ENCODE results near the gene AMOT.
"Not testable (repeated sequence)": the region's sequence is repeated elsewhere in the genome, so short reads cannot be mapped to it uniquely, and the experiment has no call there.

The AMOT gene, protein sequence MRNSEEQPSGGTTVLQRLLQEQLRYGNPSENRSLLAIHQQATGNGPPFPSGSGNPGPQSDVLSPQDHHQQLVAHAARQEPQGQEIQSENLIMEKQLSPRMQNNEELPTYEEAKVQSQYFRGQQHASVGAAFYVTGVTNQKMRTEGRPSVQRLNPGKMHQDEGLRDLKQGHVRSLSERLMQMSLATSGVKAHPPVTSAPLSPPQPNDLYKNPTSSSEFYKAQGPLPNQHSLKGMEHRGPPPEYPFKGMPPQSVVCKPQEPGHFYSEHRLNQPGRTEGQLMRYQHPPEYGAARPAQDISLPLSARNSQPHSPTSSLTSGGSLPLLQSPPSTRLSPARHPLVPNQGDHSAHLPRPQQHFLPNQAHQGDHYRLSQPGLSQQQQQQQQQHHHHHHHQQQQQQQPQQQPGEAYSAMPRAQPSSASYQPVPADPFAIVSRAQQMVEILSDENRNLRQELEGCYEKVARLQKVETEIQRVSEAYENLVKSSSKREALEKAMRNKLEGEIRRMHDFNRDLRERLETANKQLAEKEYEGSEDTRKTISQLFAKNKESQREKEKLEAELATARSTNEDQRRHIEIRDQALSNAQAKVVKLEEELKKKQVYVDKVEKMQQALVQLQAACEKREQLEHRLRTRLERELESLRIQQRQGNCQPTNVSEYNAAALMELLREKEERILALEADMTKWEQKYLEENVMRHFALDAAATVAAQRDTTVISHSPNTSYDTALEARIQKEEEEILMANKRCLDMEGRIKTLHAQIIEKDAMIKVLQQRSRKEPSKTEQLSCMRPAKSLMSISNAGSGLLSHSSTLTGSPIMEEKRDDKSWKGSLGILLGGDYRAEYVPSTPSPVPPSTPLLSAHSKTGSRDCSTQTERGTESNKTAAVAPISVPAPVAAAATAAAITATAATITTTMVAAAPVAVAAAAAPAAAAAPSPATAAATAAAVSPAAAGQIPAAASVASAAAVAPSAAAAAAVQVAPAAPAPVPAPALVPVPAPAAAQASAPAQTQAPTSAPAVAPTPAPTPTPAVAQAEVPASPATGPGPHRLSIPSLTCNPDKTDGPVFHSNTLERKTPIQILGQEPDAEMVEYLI

DNA sequence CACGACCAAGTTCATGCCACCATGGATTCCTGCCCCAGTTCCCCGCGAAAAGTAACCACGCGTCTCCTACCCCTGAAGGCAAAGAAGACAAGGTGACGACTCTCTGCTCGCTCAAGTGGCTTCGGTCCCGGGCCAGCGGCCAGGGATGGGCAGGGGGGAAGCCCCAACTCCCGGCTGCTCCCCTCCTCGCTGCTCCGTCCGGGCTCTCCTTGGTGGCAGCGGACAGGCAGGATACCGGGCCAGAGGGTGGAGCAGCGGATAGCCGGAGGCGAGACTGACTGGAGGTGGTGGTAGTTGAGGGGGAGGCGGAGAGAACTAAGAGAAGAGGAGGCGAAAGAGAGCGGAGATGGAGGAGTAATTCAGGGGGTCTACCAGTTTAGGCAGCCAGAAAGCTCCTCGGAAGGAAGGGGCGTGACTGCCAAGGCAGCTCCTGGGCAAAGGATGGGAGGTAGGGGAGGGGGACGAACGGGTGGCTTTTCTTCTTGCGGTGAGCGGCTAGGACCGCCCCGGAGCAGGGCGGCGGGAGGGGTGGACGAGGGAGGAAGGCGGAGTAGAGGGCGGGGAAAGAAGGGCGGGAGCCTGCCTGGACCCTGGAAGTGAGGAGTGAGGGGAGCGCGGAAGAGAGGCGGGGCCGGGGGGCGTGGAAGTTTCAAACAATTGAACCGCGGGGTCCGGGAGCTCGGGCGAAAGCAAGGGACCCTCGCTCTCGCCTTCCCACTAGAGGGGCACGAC, at the start of gene AMOT:
TSS of gene AMOT (minus strand) at position 450 of the 732 bp plus-strand sequence. CDS start 17,705 bp downstream, outside the sequence.
- DNase-seq (ENCODE audit: low read depth, low spot score): peak; percentile 29

GRCh38 chrX:112889400-112889799, 48.8 kb upstream of the AMOT start:
- no peak for DNase-seq (ENCODE audit: low read depth, low spot score)

- DNase-seq (ENCODE audit: low read depth, low spot score): no peak
Measured at GRCh38 chrX:112888916-112889315, 48.3 kb upstream of the AMOT start.

DNA sequence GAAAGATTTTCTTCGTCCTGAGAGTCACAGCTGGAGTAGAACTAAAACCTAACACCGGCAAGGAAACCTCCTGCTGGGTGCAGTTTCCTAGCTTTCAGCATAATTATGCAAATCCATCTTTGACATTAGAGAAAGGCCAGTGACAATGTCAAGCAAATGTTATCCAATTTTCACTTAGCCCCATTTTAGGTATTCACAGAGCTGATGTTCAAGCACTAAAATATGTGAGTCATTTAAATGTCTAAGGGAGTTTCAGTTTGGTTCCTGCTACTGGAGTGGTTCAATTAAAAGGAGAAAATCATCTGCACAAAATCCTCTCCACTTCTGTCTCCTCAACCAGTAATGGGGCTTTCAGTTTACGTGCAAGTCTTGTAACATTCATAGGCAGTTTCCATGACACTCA, 37.1 kb upstream of the AMOT start:
- no peak for DNase-seq (ENCODE audit: low read depth, low spot score)

GRCh38 chrX:112874614-112875013, 34.0 kb upstream of the AMOT start:
- no peak for DNase-seq (ENCODE audit: low read depth, low spot score)

- DNase-seq (ENCODE audit: low read depth, low spot score): no peak
Measured at GRCh38 chrX:112874175-112874574, 33.5 kb upstream of the AMOT start.

DNA sequence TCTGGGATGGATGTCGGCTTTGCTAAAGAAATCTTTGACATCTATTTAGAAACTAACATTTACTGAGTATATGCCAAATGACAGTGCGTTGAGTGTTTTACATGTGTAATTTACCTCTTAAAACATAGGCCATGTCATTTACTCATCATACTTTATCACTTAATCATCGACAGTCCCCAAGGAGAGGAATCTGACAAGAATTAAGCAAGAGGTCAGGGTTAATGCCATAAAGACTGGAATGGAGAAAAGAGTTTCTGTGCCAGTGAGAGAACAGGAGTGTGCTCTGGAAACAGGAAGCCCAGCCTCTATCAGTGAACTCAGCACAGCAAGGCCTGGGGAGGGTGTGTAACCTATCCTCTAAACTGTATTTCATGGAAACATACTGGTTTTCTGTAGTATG, 28.0 kb upstream of the AMOT start:
- DNase-seq (ENCODE audit: low read depth, low spot score): no peak

- no peak for DNase-seq (ENCODE audit: low read depth, low spot score)
Measured at GRCh38 chrX:112867570-112867969, 26.9 kb upstream of the AMOT start.

- DNase-seq (ENCODE audit: low read depth, low spot score): no peak
Measured at GRCh38 chrX:112866175-112866574, 25.5 kb upstream of the AMOT start.

DNA sequence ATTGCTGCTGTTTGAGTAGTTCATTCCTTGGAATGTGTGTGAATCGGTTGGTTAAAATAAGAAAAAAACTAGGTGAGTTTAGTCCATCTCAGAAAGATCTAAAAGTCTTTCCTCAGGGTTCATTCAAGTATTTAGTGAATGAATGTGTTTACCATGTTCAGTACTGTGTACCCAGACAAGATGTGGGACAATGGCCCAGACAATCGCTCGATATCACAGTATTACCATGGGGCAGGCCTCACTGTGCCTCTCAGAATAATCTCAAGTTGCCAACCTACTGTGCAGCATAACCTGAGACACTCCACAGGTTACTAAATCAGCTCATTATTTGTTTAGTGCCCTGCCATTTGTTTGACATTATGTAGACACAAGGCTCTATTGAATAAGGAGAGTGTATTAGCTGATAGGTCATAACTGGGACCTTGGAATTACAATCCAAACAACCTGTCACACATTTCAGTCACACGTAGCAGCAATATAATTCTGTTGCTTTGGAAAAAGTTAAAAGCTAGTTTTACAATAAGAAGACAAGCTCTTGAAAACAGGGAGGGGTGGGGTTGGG, 24.9 kb upstream of the AMOT start:
- DNase-seq (ENCODE audit: low read depth, low spot score): no peak

- DNase-seq (ENCODE audit: low read depth, low spot score): no peak
Measured at GRCh38 chrX:112863850-112864249, 23.2 kb upstream of the AMOT start.

- DNase-seq (ENCODE audit: low read depth, low spot score): no peak
Measured at GRCh38 chrX:112857478-112857878, 16.8 kb upstream of the AMOT start.

DNA sequence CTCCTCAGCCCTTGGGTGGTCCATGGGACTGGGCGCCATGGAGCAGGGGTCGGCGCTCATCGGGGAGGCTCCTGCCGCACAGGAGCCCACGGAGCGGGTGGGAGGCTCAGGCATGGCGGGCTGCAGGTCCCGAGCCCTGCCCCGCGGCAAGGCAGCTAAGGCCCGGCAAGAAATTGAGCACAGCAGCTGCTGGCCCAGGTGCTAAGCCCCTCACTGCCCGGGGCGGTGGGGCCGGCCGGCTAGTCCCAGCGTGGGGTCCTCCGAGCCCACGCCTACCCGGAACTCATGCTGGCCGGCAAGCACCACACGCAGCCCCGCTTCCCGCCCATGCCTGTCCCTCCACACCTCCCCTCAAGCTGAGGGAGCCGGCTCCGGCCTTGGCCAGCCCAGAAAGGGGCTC, 14.3 kb upstream of the AMOT start:
- not testable (repeated sequence) for DNase-seq (ENCODE audit: low read depth, low spot score)

GRCh38 chrX:112852851-112853250, 12.2 kb upstream of the AMOT start:
- DNase-seq (ENCODE audit: low read depth, low spot score): no peak

- DNase-seq (ENCODE audit: low read depth, low spot score): no peak
Measured at GRCh38 chrX:112851806-112852205, 11.2 kb upstream of the AMOT start.

- no peak for DNase-seq (ENCODE audit: low read depth, low spot score)
Measured at GRCh38 chrX:112851161-112851779, 10.6 kb upstream of the AMOT start.

GRCh38 chrX:112849016-112849415, 8.4 kb upstream of the AMOT start:
- no peak for DNase-seq (ENCODE audit: low read depth, low spot score)

DNA sequence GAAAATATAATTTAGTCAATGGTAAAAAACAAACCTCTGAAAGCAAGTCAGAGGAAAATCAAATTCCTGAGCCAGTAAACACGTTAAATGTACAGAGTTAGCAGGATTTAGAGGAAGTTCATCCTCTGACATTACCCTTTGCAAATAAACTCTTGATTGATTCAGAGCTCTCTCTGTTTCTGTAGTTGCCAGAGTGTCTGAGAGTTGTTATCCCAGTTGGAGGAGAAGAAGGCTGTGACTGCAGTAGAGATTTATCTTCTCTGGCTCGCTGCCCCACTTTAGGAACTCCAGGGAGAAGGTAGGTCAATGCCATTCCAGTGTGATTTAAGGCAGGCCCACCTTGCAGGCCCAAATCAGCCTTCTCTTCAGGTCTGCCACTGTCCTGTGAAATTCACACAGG, 6.2 kb upstream of the AMOT start:
- DNase-seq (ENCODE audit: low read depth, low spot score): no peak

DNA sequence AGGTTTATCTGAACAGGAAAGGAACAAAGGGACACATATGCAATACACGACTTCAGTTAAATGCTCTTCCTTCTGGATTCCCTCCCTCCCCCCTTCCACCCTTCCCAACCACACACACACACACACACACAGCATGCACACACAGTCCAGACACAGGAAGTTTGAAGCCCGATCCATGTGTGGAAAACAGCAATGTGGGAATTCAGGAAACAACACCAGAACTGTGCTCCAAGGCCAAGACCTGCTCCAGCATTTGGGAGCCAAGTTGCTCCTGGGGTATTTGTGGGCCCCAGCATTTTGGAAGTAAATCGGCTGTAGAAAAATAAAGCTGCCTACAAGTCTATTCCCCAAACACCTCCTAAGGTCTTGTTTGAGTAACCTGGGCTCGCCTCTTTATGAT, 5.6 kb upstream of the AMOT start:
- DNase-seq (ENCODE audit: low read depth, low spot score): no peak

- DNase-seq (ENCODE audit: low read depth, low spot score): no peak
Measured at GRCh38 chrX:112844250-112844649, 3.6 kb upstream of the AMOT start.

GRCh38 chrX:112841820-112842157, 1.2 kb upstream of the AMOT start:
- DNase-seq (ENCODE audit: low read depth, low spot score): no peak

All from activated CD4-positive, CD25-positive, alpha-beta regulatory T cell treated with anti-CD3 and anti-CD28 coated beads, Interleukin-2, amount 50 U/mL, for 16 hours (primary cell).